ENCODE data around the gene CFLAR. TPM values are rescaled to one million over a fixed set of nuclear protein-coding genes. Genes with fewer than 3 reads are reported as not detected.

Gene CFLAR
- total RNA-seq: 14.4 and 16.7 TPM in 2 replicates
- long read RNA-seq, full-length matches to known transcripts: 16 of 25 reads
- long read RNA-seq, partial matches to known transcripts: 4 of 25 reads
- long read RNA-seq, other reads (novel, unspliced or antisense): 5 of 25 reads

- TF ChIP-seq CTCF (conservative IDR thresholded peaks at IDR 0.05): no peak
- peak; percentile 17 for DNase-seq (ENCODE audit: low read depth, low spot score)
- H3K4me1 Mint-ChIP-seq: peaks cover 12% of the 10 kb centered on the region
- H3K27me3 Mint-ChIP-seq (ENCODE audit: low read depth): no peaks in the 10 kb centered on the region
- peak within 1 kb of the TSS; percentile 90 for H3K4me3 Mint-ChIP-seq
- H3K9me3 Mint-ChIP-seq: no peaks in the 10 kb centered on the region
- H3K36me3 Mint-ChIP-seq (ENCODE audit: low read depth): no peaks in the 10 kb centered on the region
- H3K27ac Mint-ChIP-seq (ENCODE audit: unreplicated experiment): peak within 1 kb of the TSS; percentile 92
Observed at GRCh38 chr2:201116115-201116958, at the start of gene CFLAR. TSS of gene CFLAR (plus strand) at chr2:201116164. CDS start at chr2:201129866, 13,702 bp downstream.

DNA sequence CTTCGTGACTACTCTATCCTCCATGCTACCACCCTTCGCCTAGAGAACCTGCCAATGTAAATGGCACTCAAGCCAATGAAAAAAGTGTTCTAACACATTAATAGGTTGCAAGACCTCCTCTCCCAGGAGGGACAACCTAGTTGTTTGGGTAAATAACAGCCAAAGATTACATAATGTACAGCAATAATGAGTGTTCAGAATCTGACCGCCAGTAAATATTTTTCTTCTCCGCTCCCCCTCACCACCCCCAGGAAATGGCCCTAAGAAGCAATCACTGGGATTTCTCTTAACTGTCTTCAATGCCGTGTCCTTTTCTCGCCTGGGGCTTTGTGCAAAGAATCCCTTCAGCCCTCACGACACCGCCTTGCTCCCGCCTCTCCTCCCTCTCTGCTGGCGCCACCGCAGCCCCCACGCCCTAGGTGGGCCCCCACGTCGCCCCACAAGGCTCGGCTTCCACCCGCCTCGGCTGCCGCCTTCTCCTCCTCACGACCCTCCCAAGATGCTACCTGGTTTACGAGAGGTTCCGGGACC, 45.0 kb upstream of the CFLAR start:
- no peaks in the 10 kb centered on the region for H3K27me3 Mint-ChIP-seq (ENCODE audit: low read depth)
- peaks cover 36% of the 10 kb centered on the region for H3K4me1 Mint-ChIP-seq
- no peak for TF ChIP-seq CTCF (conservative IDR thresholded peaks at IDR 0.05)
- no peaks in the 10 kb centered on the region for H3K36me3 Mint-ChIP-seq (ENCODE audit: low read depth)
- H3K27ac Mint-ChIP-seq (ENCODE audit: unreplicated experiment): peak overlapping the region; percentile 99
- no peak for DNase-seq (ENCODE audit: low read depth, low spot score)
- H3K9me3 Mint-ChIP-seq: no peaks in the 10 kb centered on the region
- peak overlapping the region; percentile 97 for H3K4me3 Mint-ChIP-seq

GRCh38 chr2:201071479-201072200, 44.3 kb upstream of the CFLAR start, which contains the start of the genes HYCC2 and NDUFB3:
TSS of gene HYCC2 (minus strand) at chr2:201071671. CDS start at chr2:201024009, 47,662 bp downstream.
TSS of gene NDUFB3 (plus strand) at chr2:201072001. CDS start at chr2:201078883, 6,882 bp downstream.
- Mint-ChIP-seq H3K9me3 (no peaks in the 10 kb centered on the region), H3K27ac (ENCODE audit: unreplicated experiment) (peak within 1 kb of the TSS; percentile 99), H3K36me3 (ENCODE audit: low read depth) (no peaks in the 10 kb centered on the region), H3K4me3 (peak within 1 kb of the TSS; percentile 97), H3K27me3 (ENCODE audit: low read depth) (no peaks in the 10 kb centered on the region), H3K4me1 (peaks cover 36% of the 10 kb centered on the region)
- peak; percentile 86 for DNase-seq (ENCODE audit: low read depth, low spot score)
- peak; percentile 43 for TF ChIP-seq CTCF (conservative IDR thresholded peaks at IDR 0.05)

DNA sequence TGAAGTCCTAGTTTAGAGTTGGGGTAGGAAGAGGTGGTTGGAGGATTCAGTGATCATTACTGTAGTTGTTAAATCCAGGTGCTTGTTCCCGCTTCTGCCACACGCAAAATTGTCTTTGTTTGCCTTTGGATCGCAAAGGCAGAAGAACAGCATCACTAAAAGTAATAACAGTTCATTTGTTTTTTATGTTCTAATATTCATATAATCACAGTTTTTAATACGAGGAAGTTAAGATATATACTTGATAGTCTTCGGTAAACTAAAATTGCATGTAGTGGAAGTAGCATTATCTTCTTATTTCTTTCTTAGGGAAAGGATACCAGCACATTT, 43.8 kb upstream of the CFLAR start:
- TF ChIP-seq CTCF (conservative IDR thresholded peaks at IDR 0.05): no peak
- Mint-ChIP-seq H3K27ac (ENCODE audit: unreplicated experiment) (peak overlapping the region; percentile 99), H3K4me3 (peak overlapping the region; percentile 97), H3K36me3 (ENCODE audit: low read depth) (no peaks in the 10 kb centered on the region), H3K4me1 (peaks cover 36% of the 10 kb centered on the region), H3K27me3 (ENCODE audit: low read depth) (no peaks in the 10 kb centered on the region), H3K9me3 (no peaks in the 10 kb centered on the region)
- DNase-seq (ENCODE audit: low read depth, low spot score): no peak

GRCh38 chr2:201073071-201073470, 42.9 kb upstream of the CFLAR start:
- no peaks in the 10 kb centered on the region for H3K36me3 Mint-ChIP-seq (ENCODE audit: low read depth)
- H3K27ac Mint-ChIP-seq (ENCODE audit: unreplicated experiment): no peak overlapping the region

More at GRCh38 chr2:201073071-201073470, 42.9 kb upstream of the CFLAR start:
- no peak for DNase-seq (ENCODE audit: low read depth, low spot score)
- Mint-ChIP-seq H3K4me3 (peak overlapping the region; percentile 69), H3K9me3 (no peaks in the 10 kb centered on the region), H3K4me1 (peaks cover 36% of the 10 kb centered on the region), H3K27me3 (ENCODE audit: low read depth) (no peaks in the 10 kb centered on the region)
- TF ChIP-seq CTCF (conservative IDR thresholded peaks at IDR 0.05): no peak

All from neural crest cell (in vitro differentiated cells).